OCI-LY1 (cell line): ENCODE results near the gene NSUN2.

Experiments used
- H2AFZ ChIP-seq: fragments of 200-600 bp; sonication (generic), shearing (Covaris generic); 2 replicates; pipeline ENCODE4 v1.6.0; 2014; ENCODE audit warnings: antibody characterized with exemption, mild to moderate bottlenecking, low read length
- H3F3A ChIP-seq: fragments of 200-600 bp; sonication (generic), shearing (Covaris generic); 2 replicates; pipeline ENCODE4 v1.6.0; 2014; ENCODE audit warnings: mild to moderate bottlenecking, antibody characterized with exemption, low read length, moderate library complexity; ENCODE audit not compliant: insufficient read depth
- H3K27ac ChIP-seq: fragments of 200-600 bp; sonication (generic); 2 replicates; pipeline ENCODE4 v1.5.1; 2014; ENCODE audit warnings: low read length, mixed run types, mild to moderate bottlenecking, low read depth; ENCODE audit not compliant: poor library complexity, severe bottlenecking
- H3K27me3 ChIP-seq: fragments of 200-600 bp; sonication (generic); 2 replicates; pipeline ENCODE4 v1.6.0; 2014; ENCODE audit warnings: antibody characterized with exemption, mild to moderate bottlenecking, low read length, moderate library complexity; ENCODE audit not compliant: insufficient read depth
- H3K36me3 ChIP-seq: fragments of 200-600 bp; sonication (generic); 2 replicates; pipeline ENCODE4 v1.6.1; 2014; ENCODE audit warnings: mild to moderate bottlenecking, antibody characterized with exemption, low read length, moderate library complexity, mixed read lengths; ENCODE audit not compliant: insufficient read depth
- H3K4me1 ChIP-seq: fragments of 200-600 bp; sonication (generic); 2 replicates; pipeline ENCODE4 v1.5.1; 2014; ENCODE audit warnings: mild to moderate bottlenecking, low read length, moderate library complexity; ENCODE audit not compliant: insufficient read depth, severe bottlenecking
- H3K4me2 ChIP-seq: fragments of 200-600 bp; sonication (generic), shearing (Covaris generic); 2 replicates; pipeline ENCODE4 v1.6.1; 2014; ENCODE audit warnings: low read length
- H3K4me3 ChIP-seq: fragments of 200-600 bp; sonication (generic); 2 replicates; pipeline ENCODE4 v1.5.1; 2014; ENCODE audit warnings: low read length, low read depth, mild to moderate bottlenecking, mixed read lengths; ENCODE audit not compliant: poor library complexity, severe bottlenecking
- H3K79me2 ChIP-seq: fragments of 200-600 bp; shearing (Covaris generic); 2 replicates; pipeline ENCODE4 v1.6.1; 2016; ENCODE audit warnings: mixed run types, low read length, mixed read lengths; ENCODE audit not compliant: insufficient read depth
- H3K9ac ChIP-seq: fragments of 200-600 bp; sonication (generic), shearing (Covaris generic); 2 replicates; pipeline ENCODE4 v1.6.1; 2014; ENCODE audit warnings: mild to moderate bottlenecking, low read length, mixed read lengths
- H3K9me2 ChIP-seq: fragments of 200-600 bp; sonication (generic), shearing (Covaris generic); 2 replicates; pipeline ENCODE4 v1.6.1; 2014; ENCODE audit warnings: low read depth, mild to moderate bottlenecking, low read length, mixed read lengths
- H3K9me3 ChIP-seq: fragments of 200-600 bp; shearing (Covaris generic); 2 replicates; pipeline ENCODE4 v1.6.1; 2014; ENCODE audit warnings: low read length, mixed read lengths
- H4K20me1 ChIP-seq: fragments of 200-600 bp; sonication (generic), shearing (Covaris generic); 2 replicates; pipeline ENCODE4 v1.6.0; 2016; ENCODE audit warnings: mild to moderate bottlenecking, low read length; ENCODE audit not compliant: insufficient read depth
- EZH2 ChIP-seq: fragments of 200-600 bp; sonication (generic), shearing (Covaris generic); IDR thresholded peaks from 2 replicates; pipeline ENCODE4 v1.8.0; 2017; ENCODE audit warnings: borderline replicate concordance, mixed run types, mild to moderate bottlenecking, antibody characterized with exemption, low read length, moderate library complexity, mixed read lengths
- TF ChIP-seq, protein P1 (sequence below): fragments of 200-600 bp; sonication (generic), shearing (Covaris generic); IDR thresholded peaks from 2 replicates; pipeline ENCODE4 v1.5.1; 2017; ENCODE audit warnings: mild to moderate bottlenecking, antibody characterized with exemption, low read length, moderate library complexity, mixed read lengths

NSUN2 gene

GRCh38 chr5:6584101-6584645 lies 48.7 kb downstream of the NSUN2 start:
- Histone ChIP-seq H3K4me2 (no peak overlapping the region), H3K9me3 (no peaks in the 10 kb centered on the region), H3K27me3 (peaks cover 4% of the 10 kb centered on the region; the same call in 1 of the 2 replicates), H4K20me1 (no peaks in the 10 kb centered on the region), H2AFZ (no peak overlapping the region), H3K4me1 (no peaks in the 10 kb centered on the region), H3K9ac (no peak overlapping the region), H3F3A (no peaks in the 10 kb centered on the region), H3K79me2 (no peaks in the 10 kb centered on the region), H3K4me3 (no peak overlapping the region), H3K36me3 (no peaks in the 10 kb centered on the region), H3K9me2 (no peaks in the 10 kb centered on the region), H3K27ac (no peak overlapping the region)
- TF ChIP-seq, protein P1, sequence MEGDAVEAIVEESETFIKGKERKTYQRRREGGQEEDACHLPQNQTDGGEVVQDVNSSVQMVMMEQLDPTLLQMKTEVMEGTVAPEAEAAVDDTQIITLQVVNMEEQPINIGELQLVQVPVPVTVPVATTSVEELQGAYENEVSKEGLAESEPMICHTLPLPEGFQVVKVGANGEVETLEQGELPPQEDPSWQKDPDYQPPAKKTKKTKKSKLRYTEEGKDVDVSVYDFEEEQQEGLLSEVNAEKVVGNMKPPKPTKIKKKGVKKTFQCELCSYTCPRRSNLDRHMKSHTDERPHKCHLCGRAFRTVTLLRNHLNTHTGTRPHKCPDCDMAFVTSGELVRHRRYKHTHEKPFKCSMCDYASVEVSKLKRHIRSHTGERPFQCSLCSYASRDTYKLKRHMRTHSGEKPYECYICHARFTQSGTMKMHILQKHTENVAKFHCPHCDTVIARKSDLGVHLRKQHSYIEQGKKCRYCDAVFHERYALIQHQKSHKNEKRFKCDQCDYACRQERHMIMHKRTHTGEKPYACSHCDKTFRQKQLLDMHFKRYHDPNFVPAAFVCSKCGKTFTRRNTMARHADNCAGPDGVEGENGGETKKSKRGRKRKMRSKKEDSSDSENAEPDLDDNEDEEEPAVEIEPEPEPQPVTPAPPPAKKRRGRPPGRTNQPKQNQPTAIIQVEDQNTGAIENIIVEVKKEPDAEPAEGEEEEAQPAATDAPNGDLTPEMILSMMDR, result no peak
- no peak for TF ChIP-seq EZH2

DNA sequence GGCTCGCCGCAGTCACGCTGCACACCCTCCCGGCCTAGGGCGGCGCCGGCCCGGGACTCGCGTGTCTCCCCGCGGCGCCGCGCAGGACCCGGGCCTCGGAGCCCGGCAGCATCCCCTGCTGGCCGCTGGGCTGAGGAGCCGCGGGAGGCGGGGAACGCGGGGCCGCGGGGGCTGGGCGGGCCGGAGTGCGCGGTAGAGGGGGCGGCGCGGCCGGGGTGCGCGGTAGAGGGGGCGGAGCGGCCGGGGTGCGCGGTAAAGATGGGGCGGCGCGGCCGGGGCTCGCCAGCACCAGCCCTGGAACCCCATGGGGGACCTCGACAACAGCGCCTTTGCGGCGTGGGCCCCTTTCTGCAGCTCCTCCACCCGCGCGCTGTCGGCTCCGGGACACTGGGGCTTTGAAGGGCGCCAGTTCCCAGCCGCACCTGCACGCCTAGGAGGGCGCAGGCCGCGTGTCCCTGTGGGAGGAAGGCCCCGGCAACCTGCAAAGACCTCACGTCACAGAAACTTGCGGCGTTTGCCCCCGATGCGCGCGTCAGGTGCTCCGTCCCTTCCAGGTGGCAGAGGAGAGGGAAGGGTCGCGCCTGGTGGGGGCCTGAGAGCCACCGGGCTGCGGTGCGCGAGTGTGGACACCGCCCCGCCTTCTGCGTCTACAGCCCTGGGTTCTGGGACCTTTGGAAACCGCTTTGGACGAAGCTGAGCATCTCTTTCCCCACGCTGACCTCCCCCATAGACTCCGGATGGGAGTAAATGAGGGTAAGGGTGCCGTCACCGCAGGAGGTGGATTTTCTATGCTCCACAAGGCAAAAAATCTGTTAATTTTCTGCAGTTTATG lies 49.6 kb downstream of the NSUN2 start:
- Histone ChIP-seq H3K9me3 (no peaks in the 10 kb centered on the region), H3K4me3 (no peak overlapping the region), H3K9me2 (no peaks in the 10 kb centered on the region), H3K27me3 (peaks cover 9% of the 10 kb centered on the region; the same call in 1 of the 2 replicates), H3K27ac (no peak overlapping the region), H4K20me1 (no peaks in the 10 kb centered on the region), H3K36me3 (no peaks in the 10 kb centered on the region), H3K9ac (no peak overlapping the region), H2AFZ (no peak overlapping the region), H3K79me2 (no peaks in the 10 kb centered on the region), H3F3A (no peaks in the 10 kb centered on the region), H3K4me1 (no peaks in the 10 kb centered on the region), H3K4me2 (no peak overlapping the region)
- TF ChIP-seq, protein P1, result no peak
- no peak for TF ChIP-seq EZH2

DNA sequence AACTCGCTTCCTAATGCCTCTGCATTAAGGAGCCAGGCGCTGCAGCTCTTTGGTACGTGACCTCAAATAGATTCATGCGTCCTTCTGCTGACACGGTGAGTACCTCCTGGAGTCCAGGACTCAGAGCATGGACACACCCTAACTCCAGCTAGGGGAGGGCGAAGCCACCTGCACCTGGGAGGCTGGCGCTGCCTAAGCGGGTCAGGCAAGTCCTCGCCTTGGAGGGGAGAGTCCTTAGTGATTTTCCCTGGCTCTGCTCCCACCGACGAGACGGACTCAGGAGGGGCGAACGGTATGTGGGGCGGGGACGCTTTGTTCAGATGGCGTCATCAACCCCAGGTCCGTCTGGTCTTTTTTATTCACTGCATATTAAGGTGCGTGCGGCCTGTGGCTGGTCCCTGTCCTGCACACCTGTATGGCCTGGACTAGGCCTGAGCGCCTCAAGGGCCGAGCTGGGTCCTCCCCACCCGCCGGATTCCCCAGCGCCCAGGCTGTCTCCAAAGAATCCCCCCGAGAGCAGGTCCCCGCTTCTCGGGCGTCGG lies 50.3 kb downstream of the NSUN2 start:
- TF ChIP-seq, protein P1, result no peak
- TF ChIP-seq EZH2, result no peak
- Histone ChIP-seq H3K4me2 (no peak overlapping the region), H3K4me1 (no peaks in the 10 kb centered on the region), H3F3A (no peaks in the 10 kb centered on the region), H3K9ac (no peak overlapping the region), H4K20me1 (no peaks in the 10 kb centered on the region), H3K36me3 (no peaks in the 10 kb centered on the region), H3K4me3 (no peak overlapping the region), H3K27me3 (peaks cover 16% of the 10 kb centered on the region; the same call in 1 of the 2 replicates), H3K9me3 (no peaks in the 10 kb centered on the region), H3K79me2 (no peaks in the 10 kb centered on the region), H3K9me2 (no peaks in the 10 kb centered on the region), H2AFZ (no peak overlapping the region), H3K27ac (no peak overlapping the region)
